IMR-90 (cell line): ENCODE measurements around the gene PLA2G4F. TPM values are rescaled to one million over a fixed set of nuclear protein-coding genes. Genes with fewer than 3 reads are reported as not detected.

Experiments used
- ATAC-seq: fragments of 200-7000 bp; cut with Tn5 transposase; 2 replicates; pipeline ENCODE4 v1.9.1; 2020; ENCODE audit warnings: low read depth, mild to moderate bottlenecking, moderate library complexity
- BruUV-seq: library from RNA; stranded (reverse); fragments of 400-500 nt; replicated peaks from 2 replicates; lab custom pipeline; 2021; lab: Mats Ljungman, UMichigan
- CTCF ChIA-PET: fragments of 300-600 bp; formaldehyde crosslinking; extraction: SDS; loops from one replicate; lab custom pipeline; 2021; ENCODE audit warnings: antibody characterized with exemption; lab: Yijun Ruan, JAX
- POLR2A ChIA-PET: fragments of 300-600 bp; sonication (Branson Sonifier 250); formaldehyde crosslinking; loops from one replicate; lab custom pipeline; 2022; ENCODE audit warnings: antibody characterized with exemption; ENCODE audit not compliant: unreplicated experiment; lab: Charles Lee
- DNase-seq: peaks from one replicate; pipeline ENCODE4 v3.0.0; 2013
- H2AFZ ChIP-seq: replicated peaks from 2 replicates; pipeline ENCODE3; 2013; ENCODE audit warnings: low read length, mild to moderate bottlenecking; ENCODE audit not compliant: poor library complexity
- H2AK5ac ChIP-seq: 2 replicates; pipeline ENCODE4 v1.6.1; 2013; ENCODE audit warnings: low read depth, low read length, inconsistent platforms
- H2AK9ac ChIP-seq: replicated peaks from 2 replicates; pipeline ENCODE3; 2013; ENCODE audit warnings: mild to moderate bottlenecking, low read depth, low read length, moderate library complexity; ENCODE audit not compliant: poor library complexity
- H2BK120ac ChIP-seq: 2 replicates; pipeline ENCODE4 v1.6.1; 2013; ENCODE audit warnings: low read depth, low read length, inconsistent platforms
- H2BK15ac ChIP-seq: 3 replicates; pipeline ENCODE4 v1.6.1; 2013; ENCODE audit warnings: low read depth, low read length, inconsistent platforms
- H2BK20ac ChIP-seq: 2 replicates; pipeline ENCODE4 v1.6.1; 2013; ENCODE audit warnings: low read depth, mild to moderate bottlenecking, inconsistent platforms, low read length, moderate library complexity
- H2BK5ac ChIP-seq: 2 replicates; pipeline ENCODE4 v1.6.1; 2013; ENCODE audit warnings: mild to moderate bottlenecking, low read depth, low read length, inconsistent platforms; ENCODE audit not compliant: poor library complexity, severe bottlenecking
- H3K14ac ChIP-seq: replicated peaks from 2 replicates; pipeline ENCODE4 v1.6.1; 2013; ENCODE audit warnings: low read depth, low read length, inconsistent platforms
- H3K18ac ChIP-seq: 2 replicates; pipeline ENCODE4 v1.6.1; 2013; ENCODE audit warnings: low read depth, low read length, control low read depth
- H3K23ac ChIP-seq: 2 replicates; pipeline ENCODE4 v1.6.1; 2013; ENCODE audit warnings: low read depth, low read length, inconsistent platforms
- H3K27ac ChIP-seq: 2 replicates; pipeline ENCODE4 v1.5.1; 2013; ENCODE audit warnings: mild to moderate bottlenecking, control low read depth, low read length; ENCODE audit not compliant: insufficient read depth
- H3K27me3 ChIP-seq: 2 replicates; pipeline ENCODE4 v1.6.1; 2013; ENCODE audit warnings: low read length; ENCODE audit not compliant: control insufficient read depth, insufficient read depth
- H3K36me3 ChIP-seq: 2 replicates; pipeline ENCODE4 v1.6.1; 2013; ENCODE audit warnings: low read length, mixed read lengths; ENCODE audit not compliant: control insufficient read depth, insufficient read depth
- H3K4ac ChIP-seq: 2 replicates; pipeline ENCODE4 v1.6.1; 2013; ENCODE audit warnings: low read depth, low read length, inconsistent platforms
- H3K4me1 ChIP-seq: 2 replicates; pipeline ENCODE4 v1.6.1; 2013; ENCODE audit warnings: low read length, mixed read lengths; ENCODE audit not compliant: control insufficient read depth, insufficient read depth
- H3K4me2 ChIP-seq: 2 replicates; pipeline ENCODE4 v1.6.1; 2013; ENCODE audit warnings: low read depth, mild to moderate bottlenecking, control low read depth, low read length, moderate library complexity
- H3K4me3 ChIP-seq: 2 replicates; pipeline ENCODE4 v1.5.1; 2013; ENCODE audit warnings: low read depth, mild to moderate bottlenecking, control low read depth, low read length, moderate library complexity; ENCODE audit not compliant: insufficient read depth
- H3K56ac ChIP-seq: 2 replicates; pipeline ENCODE4 v1.6.1; 2013; ENCODE audit warnings: low read length, inconsistent platforms; ENCODE audit not compliant: insufficient read depth; ENCODE audit errors: extremely low read depth
- H3K79me1 ChIP-seq, 2 experiments: 2 replicates each; pipeline ENCODE4 v1.6.1; 2013; ENCODE audit warnings: low read length in 2 of 2, inconsistent platforms in 1 of 2, low read depth in 1 of 2
- H3K9ac ChIP-seq: 2 replicates; pipeline ENCODE4 v1.6.1; 2013; ENCODE audit warnings: low read depth, low read length, control low read depth
- H3K9me1 ChIP-seq: 2 replicates; pipeline ENCODE4 v1.6.1; 2013; ENCODE audit warnings: low read length, inconsistent platforms; ENCODE audit not compliant: insufficient read depth
- H3K9me3 ChIP-seq: 2 replicates; pipeline ENCODE4 v1.6.1; 2013; ENCODE audit warnings: low read length; ENCODE audit not compliant: control insufficient read depth, insufficient read depth
- H4K20me1 ChIP-seq: 2 replicates; pipeline ENCODE4 v1.6.1; 2013; ENCODE audit warnings: low read length, inconsistent platforms; ENCODE audit not compliant: insufficient read depth
- H4K5ac ChIP-seq: 2 replicates; pipeline ENCODE4 v1.6.1; 2013; ENCODE audit warnings: mild to moderate bottlenecking, low read depth, low read length, control low read depth
- H4K8ac ChIP-seq, 2 experiments: 2 replicates each; pipeline ENCODE4 v1.6.1; 2013; ENCODE audit warnings: low read depth in 2 of 2, low read length in 2 of 2, control low read depth in 1 of 2, inconsistent platforms in 1 of 2
- H4K91ac ChIP-seq: 2 replicates; pipeline ENCODE4 v1.6.1; 2013; ENCODE audit warnings: low read depth, low read length, inconsistent platforms; ENCODE audit not compliant: insufficient read depth
- BHLHE40 ChIP-seq: fragments of 150-350 bp; IDR thresholded peaks from 2 replicates; pipeline ENCODE4 v1.6.1; 2016; ENCODE audit warnings: mild to moderate bottlenecking, low read depth, low read length
- CEBPB ChIP-seq: IDR thresholded peaks from 2 replicates; pipeline ENCODE4 v1.6.1; 2012; ENCODE audit warnings: low read depth, low read length, improper control_type of control experiment
- CHD1 ChIP-seq: IDR thresholded peaks from 2 replicates; pipeline ENCODE4 v1.6.1; 2012; ENCODE audit warnings: low read depth, low read length, improper control_type of control experiment
- ELK1 ChIP-seq: fragments of 150-350 bp; IDR thresholded peaks from 2 replicates; pipeline ENCODE4 v1.6.1; 2016; ENCODE audit warnings: low read depth, mild to moderate bottlenecking, low read length, moderate library complexity, borderline replicate concordance
- FOS ChIP-seq: fragments of 150-350 bp; IDR thresholded peaks from 2 replicates; pipeline ENCODE4 v1.6.1; 2016; ENCODE audit warnings: low read depth, low read length
- MAFK ChIP-seq: IDR thresholded peaks from 2 replicates; pipeline ENCODE4 v1.6.1; 2012; ENCODE audit warnings: low read depth, low read length, improper control_type of control experiment
- MAZ ChIP-seq: IDR thresholded peaks from 2 replicates; pipeline ENCODE4 v1.6.1; 2012; ENCODE audit warnings: low read depth, mild to moderate bottlenecking, low read length, improper control_type of control experiment, moderate library complexity, borderline replicate concordance
- MXI1 ChIP-seq: IDR thresholded peaks from 2 replicates; pipeline ENCODE4 v1.6.1; 2012; ENCODE audit warnings: low read depth, mild to moderate bottlenecking, low read length, moderate library complexity, borderline replicate concordance
- NFE2L2 ChIP-seq: fragments of 150-350 bp; IDR thresholded peaks from 2 replicates; pipeline ENCODE4 v1.6.1; 2016; ENCODE audit warnings: low read depth, mild to moderate bottlenecking, low read length
- POLR2A ChIP-seq: IDR thresholded peaks from 2 replicates; pipeline ENCODE4 v1.6.1; 2012; ENCODE audit warnings: mild to moderate bottlenecking, low read depth, low read length
- RAD21 ChIP-seq: IDR thresholded peaks from 2 replicates; pipeline ENCODE4 v1.6.1; 2012; ENCODE audit warnings: low read length, improper control_type of control experiment
- RCOR1 ChIP-seq: IDR thresholded peaks from 2 replicates; pipeline ENCODE4 v1.6.1; 2012; ENCODE audit warnings: mild to moderate bottlenecking, low read length, improper control_type of control experiment; ENCODE audit not compliant: insufficient replicate concordance
- RFX5 ChIP-seq: IDR thresholded peaks from 2 replicates; pipeline ENCODE4 v1.8.0; 2012; ENCODE audit warnings: low read depth, mild to moderate bottlenecking, low read length, moderate library complexity
- SMC3 ChIP-seq: fragments of 150-350 bp; IDR thresholded peaks from 2 replicates; pipeline ENCODE4 v1.6.1; 2016; ENCODE audit warnings: low read depth, mild to moderate bottlenecking, antibody characterized with exemption, low read length, moderate library complexity
- USF2 ChIP-seq: fragments of 150-350 bp; IDR thresholded peaks from 2 replicates; pipeline ENCODE4 v1.6.1; 2017; ENCODE audit warnings: mild to moderate bottlenecking, antibody characterized with exemption, low read length, low read depth
- WGBS, 2 experiments: methylation state at CpG; one replicate each; pipeline versions ENCODE4 v1.1.5 to v1.1.7; 2013; ENCODE audit warnings: missing lambda C conversion rate in 2 of 2; ENCODE audit not compliant: insufficient read length in 1 of 2; ENCODE audit errors: extremely low coverage in 2 of 2; 5-methylcytosine and 5-hydroxymethylcytosine counted together
- dilution Hi-C: fragments of 300-500 bp; cut with HindIII; formaldehyde crosslinking; loops from one replicate; pipeline ENCODE4 v1.14.3; 2018; ENCODE audit warnings: low sequenced_read_pairs; ENCODE audit not compliant: unreplicated experiment
- in situ Hi-C: fragments of 300-500 bp; cut with MboI; formaldehyde crosslinking; loops from 3 replicates; pipeline ENCODE4 v1.14.3; 2019; ENCODE audit warnings: low sequenced_read_pairs, inconsistent platforms, mixed read lengths
- intact Hi-C: fragments of 100-400 bp; cut with micrococcal nuclease; formaldehyde crosslinking; loops from 2 replicates; pipeline ENCODE4 v1.10.0; 2022
- polyA plus RNA-seq, 3 experiments: library from polyadenylated mRNA; depleted of rRNA; stranded (reverse); fragments of >200 nt; gene quantifications; 2 replicates each; pipeline ENCODE4 v1.2.3, GENCODE V29; 2012; ENCODE audit warnings: low replicate concordance in 1 of 3
- total RNA-seq: library from RNA; depleted of rRNA; stranded (reverse); fragments of >200 nt; gene quantifications from 2 replicates; pipeline ENCODE4 v1.2.3, GENCODE V29; 2012
- TF ChIP-seq, protein P1 (sequence below): conservative IDR thresholded peaks from 2 replicates; pipeline ENCODE4 v1.5.1; 2012; ENCODE audit warnings: mild to moderate bottlenecking, low read depth, low read length, improper control_type of control experiment

PLA2G4F gene
- total and polyA plus RNA-seq, 2 of the 4 experiments (the other 2 are of a cell fraction): not detected

DNA sequence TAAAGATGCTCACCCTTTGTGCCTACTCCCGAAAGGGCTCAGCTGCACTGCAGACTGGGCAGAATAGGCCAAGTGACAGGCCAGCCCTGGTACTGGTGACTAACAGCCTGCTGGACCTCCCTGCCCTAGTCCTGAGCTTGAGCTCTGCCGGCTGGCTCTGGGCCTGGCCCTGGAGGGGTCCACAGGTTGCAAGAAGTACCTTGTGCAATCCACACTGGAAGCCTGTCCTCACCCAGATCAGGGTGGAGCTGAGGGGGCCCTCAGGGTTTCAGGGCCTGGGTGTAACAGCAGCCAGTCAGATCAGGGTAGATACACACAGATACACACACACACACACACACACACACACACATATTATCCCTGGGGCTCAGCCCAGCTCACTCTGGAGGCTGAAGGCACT lies 34.8 kb downstream of the PLA2G4F start:
- no peak overlapping the region for H3K4me2 ChIP-seq
- H4K91ac ChIP-seq: no peak overlapping the region
- H3K14ac ChIP-seq: no peak overlapping the region
- H2BK20ac ChIP-seq: no peak overlapping the region
- H3K4me1 ChIP-seq: no peaks in the 10 kb centered on the region
- ATAC-seq: no peak
- no peak overlapping the region for H2BK120ac ChIP-seq
- ChIA-PET POLR2A (no interaction called here), CTCF (no interaction called here)
- no TSS peak for BruUV-seq
- no peak overlapping the region for H4K8ac ChIP-seq
- TF ChIP-seq CHD1: no peak
- TF ChIP-seq, protein P1, sequence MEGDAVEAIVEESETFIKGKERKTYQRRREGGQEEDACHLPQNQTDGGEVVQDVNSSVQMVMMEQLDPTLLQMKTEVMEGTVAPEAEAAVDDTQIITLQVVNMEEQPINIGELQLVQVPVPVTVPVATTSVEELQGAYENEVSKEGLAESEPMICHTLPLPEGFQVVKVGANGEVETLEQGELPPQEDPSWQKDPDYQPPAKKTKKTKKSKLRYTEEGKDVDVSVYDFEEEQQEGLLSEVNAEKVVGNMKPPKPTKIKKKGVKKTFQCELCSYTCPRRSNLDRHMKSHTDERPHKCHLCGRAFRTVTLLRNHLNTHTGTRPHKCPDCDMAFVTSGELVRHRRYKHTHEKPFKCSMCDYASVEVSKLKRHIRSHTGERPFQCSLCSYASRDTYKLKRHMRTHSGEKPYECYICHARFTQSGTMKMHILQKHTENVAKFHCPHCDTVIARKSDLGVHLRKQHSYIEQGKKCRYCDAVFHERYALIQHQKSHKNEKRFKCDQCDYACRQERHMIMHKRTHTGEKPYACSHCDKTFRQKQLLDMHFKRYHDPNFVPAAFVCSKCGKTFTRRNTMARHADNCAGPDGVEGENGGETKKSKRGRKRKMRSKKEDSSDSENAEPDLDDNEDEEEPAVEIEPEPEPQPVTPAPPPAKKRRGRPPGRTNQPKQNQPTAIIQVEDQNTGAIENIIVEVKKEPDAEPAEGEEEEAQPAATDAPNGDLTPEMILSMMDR: no peak
- TF ChIP-seq RCOR1: no peak
- TF ChIP-seq MAZ: no peak
- no peak for TF ChIP-seq MAFK
- no peak for TF ChIP-seq USF2
- TF ChIP-seq POLR2A: no peak
- no peak for TF ChIP-seq ELK1
- TF ChIP-seq FOS: no peak
- TF ChIP-seq MXI1: no peak
- no peak for TF ChIP-seq SMC3
- TF ChIP-seq RFX5: no peak
- TF ChIP-seq BHLHE40: no peak
- TF ChIP-seq RAD21: no peak
- no peak for TF ChIP-seq CEBPB
- TF ChIP-seq NFE2L2: no peak
- no peaks in the 10 kb centered on the region for H3K36me3 ChIP-seq
- H3K56ac ChIP-seq: no peak overlapping the region
- H3K9me1 ChIP-seq: no peaks in the 10 kb centered on the region
- dilution Hi-C loops (no loop called here), intact Hi-C loops (no loop called here), in situ Hi-C loops (no loop called here)
- peak overlapping the region; percentile 15 for H2AFZ ChIP-seq
- H3K27me3 ChIP-seq: peaks cover 49% of the 10 kb centered on the region
- H3K4ac ChIP-seq: no peak overlapping the region
- no peak overlapping the region for H2AK5ac ChIP-seq
- H4K5ac ChIP-seq: no peak overlapping the region
- no peak overlapping the region for H3K9ac ChIP-seq
- H3K9me3 ChIP-seq: no peaks in the 10 kb centered on the region
- no peak overlapping the region for H3K27ac ChIP-seq
- no peaks in the 10 kb centered on the region for H4K20me1 ChIP-seq
- H3K79me1 ChIP-seq: no peaks in the 10 kb centered on the region
- H2BK15ac ChIP-seq: no peak overlapping the region
- no peak overlapping the region for H2BK5ac ChIP-seq
- H3K18ac ChIP-seq: no peak overlapping the region
- H2AK9ac ChIP-seq: no peak overlapping the region
- H3K23ac ChIP-seq: no peak overlapping the region
- WGBS, 2 experiments: 0% methylated on average over 1 of the region's 2 CpGs; no CpG with 5 or more reads in 1 of the 2 experiments
- H3K4me3 ChIP-seq: no peak overlapping the region
- DNase-seq: no peak
